GDM1 (cell line): ENCODE results near the gene RASSF10.
"Not testable (repeated sequence)": the region's sequence is repeated elsewhere in the genome, so short reads cannot be mapped to it uniquely, and the experiment has no call there.

Source experiments
- DNase-seq: peaks from one replicate; lab custom pipeline; 2025; lab: John Stamatoyannopoulos, UW

Gene RASSF10

DNA sequence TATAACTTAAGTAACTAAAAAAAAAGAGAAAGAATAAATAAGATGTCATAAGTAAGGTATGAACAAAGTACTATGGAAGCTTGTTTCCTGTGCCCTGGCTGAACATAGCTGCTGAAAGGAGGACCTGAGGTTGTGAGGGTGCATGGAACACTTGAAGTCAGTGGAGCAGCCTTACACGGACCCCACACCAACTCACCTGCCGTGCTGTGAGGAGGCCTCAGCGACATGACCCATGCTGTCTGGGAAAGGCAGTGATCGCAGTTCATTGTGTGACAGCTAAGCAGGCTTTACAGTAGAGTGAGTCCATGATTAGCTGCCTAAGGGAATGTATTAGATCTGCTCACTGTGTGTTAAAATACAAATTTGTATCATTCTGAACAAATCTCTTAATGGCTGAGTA is 17.6 kb downstream of the RASSF10 start:
- DNase-seq = no peak

DNA sequence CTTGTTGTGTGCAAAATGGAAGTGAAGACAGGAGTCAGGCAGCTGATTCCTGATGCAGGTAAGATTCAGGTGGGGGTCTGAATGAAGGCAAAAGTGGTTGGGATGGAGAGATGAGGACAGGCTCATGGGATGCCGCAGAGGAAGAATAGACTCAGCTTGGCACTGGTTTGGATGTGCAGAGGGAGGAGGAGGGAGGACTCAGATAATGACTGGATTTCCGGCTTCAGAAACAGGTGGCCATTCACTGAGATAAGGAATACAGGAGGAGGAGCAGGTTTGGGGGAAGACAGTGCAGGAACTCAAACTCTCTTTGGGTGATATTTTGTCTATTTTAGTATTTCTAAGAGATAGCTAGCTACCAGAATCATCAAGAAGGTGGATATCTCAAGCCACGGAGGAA is 19.2 kb downstream of the RASSF10 start:
- no peak for DNase-seq

DNA sequence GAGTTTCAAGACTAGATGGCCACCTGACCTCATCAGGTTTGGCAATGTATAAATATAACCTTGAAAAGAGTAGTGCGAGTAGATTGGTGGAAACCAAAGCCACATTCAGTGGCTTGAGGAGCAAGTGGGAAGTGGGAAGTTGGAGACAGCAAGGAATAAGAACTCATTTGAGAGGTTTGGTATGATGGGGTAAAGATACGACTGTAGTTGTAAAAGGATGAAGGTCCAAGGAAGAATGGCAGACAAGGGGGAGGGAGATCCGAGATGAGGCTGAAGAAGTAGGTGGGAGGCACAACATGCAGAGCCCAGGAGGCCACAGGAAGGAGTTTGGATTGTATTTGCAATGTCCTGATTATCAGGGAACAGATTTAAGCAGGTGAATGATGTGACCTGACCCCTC is 20.8 kb downstream of the RASSF10 start:
- DNase-seq = no peak

DNA sequence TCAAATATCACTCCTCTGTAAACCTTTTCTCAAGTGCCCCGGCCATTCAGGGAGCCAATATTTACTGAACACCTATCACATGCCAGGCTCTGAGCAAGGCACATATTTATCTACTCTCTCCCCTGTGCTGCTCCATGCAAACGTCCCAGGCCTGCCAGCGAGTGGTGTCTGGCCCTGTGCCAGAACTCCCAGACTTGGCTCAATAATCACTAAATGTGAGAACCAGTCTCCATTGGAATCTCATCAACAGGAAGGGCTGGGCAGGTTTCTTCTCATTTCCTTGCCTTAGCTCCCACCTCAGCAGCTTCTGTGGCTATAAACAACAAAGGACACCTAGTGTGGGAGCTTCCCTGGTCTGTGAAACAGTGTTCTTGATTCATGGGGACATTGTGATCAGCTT is 21.7 kb downstream of the RASSF10 start:
- DNase-seq = no peak

DNA sequence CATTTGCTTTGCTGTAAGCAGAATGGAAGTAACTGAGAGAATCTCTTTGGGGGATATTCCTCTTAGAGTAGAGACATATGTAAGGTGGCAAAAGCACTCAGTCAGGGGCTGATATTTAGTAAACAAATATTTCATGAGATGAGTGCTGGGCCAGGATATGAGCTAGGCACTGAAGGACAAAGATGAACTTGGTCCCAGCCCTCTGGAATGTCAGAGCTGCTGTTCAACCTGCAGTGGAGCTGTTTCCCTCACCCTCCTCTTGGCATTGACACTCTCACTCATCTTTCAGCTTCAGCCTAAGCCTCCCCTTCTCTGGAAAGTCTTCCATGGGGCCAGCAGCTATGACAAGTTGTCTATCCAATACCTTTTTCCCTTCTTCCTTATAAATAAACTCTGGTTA is 22.2 kb downstream of the RASSF10 start:
- DNase-seq = no peak

DNA sequence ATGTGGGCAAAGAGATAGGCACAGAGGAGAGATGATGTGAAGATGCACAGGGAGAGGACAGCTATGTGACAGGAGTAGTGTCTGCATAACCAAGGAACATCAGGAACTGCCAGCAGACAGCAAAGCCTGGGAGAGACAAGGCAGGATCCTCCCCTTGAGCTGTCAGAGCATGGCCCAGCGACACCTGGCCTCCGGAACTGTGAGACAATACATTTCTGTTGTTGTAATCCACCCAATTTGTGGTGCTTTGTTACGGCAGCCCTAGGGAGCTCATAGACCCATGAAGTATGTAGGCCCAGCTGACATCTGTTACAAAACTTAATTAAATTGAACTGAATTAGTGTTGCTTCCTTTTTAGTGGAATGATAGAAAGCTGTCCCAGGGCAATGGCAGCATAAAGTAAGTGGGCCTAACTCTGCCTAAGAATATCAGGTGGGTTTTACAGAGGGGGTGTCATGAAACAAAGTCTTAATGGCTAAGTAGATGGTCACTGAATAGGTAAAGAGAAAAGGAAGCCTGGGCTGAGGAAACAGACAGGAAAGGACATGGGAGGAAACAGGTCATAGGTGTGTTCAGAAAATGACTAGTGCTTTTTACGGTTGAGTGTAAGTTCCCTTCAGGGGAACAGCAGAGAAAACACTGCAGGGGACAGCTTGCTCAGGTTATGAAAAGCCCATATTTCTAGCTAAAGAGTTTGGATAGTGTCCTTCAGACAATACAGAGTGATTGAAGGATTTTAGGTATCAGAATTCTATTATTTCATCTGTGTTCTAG is 24.8 kb downstream of the RASSF10 start:
- DNase-seq = no peak

DNA sequence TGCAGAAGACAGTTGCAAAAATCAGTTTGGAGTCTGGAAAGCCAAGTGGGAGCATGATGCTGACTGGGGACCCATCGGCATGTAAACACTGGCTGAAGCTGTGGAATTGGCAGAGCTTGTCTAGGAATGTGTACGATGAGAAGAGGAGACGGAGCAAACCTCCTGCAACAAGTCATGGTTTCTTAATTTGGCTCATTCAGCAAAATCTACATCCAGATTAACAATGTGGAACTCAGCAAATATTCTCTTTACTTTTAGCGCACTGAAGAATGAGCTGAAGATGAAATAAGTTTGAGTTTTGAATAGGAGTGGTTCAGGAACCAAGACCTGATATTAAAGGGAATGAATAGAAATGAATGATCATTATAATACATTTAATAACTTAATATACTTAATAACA is 26.6 kb downstream of the RASSF10 start:
- no peak for DNase-seq

DNA sequence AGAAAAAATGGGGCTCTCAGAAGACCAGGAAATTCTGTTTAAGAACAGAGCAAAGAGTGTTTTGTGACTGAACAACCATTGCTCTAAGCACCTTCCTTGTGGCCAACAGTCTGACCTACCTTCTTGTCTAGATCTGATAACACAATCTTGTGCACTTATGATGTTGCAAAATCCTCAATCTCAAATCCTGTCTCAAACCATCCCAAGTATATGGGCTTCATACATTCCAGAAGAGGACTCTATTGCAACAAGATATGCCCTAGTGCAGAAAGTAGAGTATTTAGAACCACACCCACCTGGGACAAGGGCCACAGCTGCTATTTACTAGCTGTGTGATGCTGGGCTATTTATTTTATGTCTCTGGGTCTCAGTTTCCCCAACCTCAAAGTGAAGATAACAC is 27.1 kb downstream of the RASSF10 start:
- DNase-seq = no peak

DNA sequence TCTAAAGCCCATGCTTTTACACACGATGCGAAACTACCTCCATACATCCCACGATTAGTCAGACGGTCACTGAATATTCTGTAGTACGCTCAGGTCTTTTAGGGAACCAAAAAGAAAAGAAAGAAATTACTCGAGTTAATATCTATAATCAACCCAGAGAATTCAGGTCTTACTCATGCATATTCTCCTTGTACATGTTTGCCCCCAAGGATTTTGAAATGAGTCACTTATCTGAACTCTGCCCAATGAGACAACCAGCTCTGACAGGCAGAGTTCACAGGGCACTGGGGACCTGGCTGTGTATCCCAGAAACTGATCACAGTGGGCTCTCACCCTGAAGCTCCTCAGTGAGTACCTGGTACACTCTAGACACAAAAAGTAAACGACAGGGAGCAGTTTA is 29.2 kb downstream of the RASSF10 start:
- no peak for DNase-seq

DNA sequence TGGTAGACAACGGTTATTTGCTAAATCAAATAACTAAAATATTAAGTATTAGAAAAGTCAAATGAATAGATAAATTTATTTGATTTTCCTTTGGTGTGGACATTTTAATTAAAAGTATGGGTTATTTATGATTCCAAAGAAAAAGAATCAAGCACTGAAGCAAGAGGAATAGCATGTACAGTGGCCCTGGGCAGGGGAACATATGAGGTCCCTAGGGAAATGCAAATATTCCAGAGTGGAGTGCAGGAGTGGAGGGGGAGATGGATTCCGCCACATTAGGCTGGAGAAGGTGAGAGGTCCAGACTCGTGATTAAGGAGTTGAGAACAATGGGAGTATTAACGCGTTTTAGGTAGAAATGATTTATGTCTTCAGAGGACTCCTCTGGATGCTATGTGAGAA is 30.0 kb downstream of the RASSF10 start:
- no peak for DNase-seq

DNA sequence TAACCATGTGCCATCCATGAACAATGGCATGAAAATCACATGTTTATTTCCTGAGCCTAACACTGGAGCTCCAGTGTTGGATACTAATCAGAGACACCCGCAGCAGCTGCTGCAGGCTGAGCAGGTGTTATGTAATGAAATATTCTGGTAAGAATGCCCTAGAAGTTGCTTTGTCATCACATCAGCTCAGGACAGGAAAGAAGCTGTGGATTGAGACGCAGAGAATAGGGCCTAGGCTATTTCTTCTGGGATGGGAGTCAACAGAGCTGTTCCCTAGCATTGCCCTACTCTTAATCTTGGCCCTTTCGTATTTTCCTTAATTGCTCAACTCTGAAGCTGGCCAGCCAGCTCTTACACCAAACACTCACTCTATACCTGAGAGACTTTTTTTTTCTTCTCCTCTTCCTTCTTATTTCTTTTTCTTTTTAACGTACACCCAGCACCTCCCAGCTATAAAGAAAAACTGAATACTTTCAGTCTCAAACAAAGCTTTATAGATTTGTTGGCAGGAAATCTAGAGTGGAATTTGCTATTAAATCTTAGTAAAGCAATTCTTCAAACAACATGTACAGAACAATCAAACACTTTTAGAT is 31.9 kb downstream of the RASSF10 start:
- no peak for DNase-seq

DNA sequence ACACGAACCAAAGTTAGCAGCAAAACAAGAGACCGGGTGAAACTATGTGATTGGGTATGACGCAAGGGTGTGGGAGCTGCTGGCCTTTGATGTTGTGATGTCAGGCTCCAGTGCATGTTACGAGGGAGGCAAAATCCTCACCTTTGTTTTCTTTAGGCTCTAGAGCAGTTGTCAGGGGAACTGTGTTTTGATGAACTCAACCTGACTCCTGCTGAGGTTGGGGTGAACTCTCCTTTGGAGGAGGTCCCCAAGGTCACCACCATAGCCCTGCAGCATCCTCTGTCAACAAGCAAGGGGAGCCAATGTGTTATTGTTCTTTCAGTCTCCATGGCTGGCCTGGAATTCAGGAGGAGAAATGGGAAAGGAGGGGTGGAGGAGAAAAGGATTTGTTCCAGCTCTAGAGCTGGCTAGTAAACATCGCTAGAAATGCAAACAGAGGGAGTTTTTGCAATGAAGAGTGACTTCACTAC is 33.8 kb downstream of the RASSF10 start:
- DNase-seq = no peak

DNA sequence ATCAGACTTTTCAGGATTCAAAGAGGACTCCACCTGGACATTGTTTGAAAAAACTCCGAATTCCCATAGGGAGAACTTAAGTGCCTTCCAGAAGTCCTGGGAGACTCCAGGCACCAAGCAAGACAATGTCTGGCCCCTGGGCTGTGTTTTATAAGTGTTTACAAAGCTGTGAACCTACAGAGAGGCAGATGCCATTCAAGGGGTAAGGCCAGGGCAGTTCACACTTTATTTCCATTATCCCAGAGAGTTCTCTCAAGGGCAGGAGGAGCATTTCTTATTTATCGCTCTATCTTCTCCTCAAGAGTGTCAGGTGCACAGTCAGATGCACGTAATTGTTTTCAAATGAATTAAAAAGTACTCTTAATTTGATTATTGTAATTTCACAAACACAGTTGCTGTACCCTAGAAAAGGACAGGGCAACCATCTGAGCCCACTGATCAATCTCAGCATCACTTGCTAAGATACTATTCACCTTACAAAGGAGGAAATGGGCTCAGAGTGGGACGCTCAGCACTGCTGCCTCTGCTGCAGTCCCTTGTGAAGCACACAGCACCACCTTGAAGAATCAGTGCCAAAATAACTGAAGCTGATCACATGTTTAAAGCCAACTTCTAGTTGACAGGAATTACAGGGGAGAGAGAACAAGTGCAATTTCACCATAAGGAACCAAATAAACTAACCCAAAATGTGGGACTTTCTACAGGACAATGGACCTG is 35.0 kb downstream of the RASSF10 start:
- DNase-seq = no peak

DNA sequence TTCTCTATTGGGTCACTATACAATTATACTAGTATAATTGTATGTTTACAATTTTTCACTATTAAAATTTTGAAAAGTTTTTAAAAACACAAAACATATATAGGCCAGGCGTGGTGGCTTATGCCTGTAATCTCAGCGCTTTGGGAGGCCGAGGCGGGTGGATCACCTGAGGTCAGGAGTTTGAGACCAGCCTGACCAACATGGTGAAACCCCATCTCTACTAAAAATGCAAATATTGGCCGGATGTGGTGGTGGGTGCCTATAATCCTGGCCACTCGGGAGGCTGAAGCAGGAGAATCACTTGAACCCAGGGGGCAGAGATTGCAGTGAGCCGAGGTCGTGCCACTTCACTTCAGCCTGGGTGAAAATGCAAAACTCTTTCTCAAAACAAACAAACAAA is 36.0 kb downstream of the RASSF10 start:
- not testable (repeated sequence) for DNase-seq

DNA sequence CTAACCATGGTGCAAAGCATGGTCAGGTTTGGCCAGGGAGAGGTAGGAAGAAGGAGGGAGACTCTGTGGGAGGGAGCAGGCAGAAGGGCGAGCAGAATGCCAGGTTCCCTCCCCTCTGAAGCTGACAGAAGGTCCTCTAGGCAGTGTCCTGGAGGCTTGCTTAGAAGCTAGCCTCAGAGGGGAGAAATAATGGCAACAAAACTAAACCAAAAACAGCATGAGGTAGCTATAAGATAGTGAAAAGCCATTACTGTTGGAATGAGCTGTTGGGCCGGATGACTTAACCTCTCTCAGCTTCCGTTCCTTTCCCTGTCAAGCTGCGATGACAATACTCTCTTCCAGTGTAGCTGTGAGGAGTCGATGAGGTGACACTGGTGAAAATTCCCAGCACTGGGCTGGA is 36.6 kb downstream of the RASSF10 start:
- DNase-seq = no peak

DNA sequence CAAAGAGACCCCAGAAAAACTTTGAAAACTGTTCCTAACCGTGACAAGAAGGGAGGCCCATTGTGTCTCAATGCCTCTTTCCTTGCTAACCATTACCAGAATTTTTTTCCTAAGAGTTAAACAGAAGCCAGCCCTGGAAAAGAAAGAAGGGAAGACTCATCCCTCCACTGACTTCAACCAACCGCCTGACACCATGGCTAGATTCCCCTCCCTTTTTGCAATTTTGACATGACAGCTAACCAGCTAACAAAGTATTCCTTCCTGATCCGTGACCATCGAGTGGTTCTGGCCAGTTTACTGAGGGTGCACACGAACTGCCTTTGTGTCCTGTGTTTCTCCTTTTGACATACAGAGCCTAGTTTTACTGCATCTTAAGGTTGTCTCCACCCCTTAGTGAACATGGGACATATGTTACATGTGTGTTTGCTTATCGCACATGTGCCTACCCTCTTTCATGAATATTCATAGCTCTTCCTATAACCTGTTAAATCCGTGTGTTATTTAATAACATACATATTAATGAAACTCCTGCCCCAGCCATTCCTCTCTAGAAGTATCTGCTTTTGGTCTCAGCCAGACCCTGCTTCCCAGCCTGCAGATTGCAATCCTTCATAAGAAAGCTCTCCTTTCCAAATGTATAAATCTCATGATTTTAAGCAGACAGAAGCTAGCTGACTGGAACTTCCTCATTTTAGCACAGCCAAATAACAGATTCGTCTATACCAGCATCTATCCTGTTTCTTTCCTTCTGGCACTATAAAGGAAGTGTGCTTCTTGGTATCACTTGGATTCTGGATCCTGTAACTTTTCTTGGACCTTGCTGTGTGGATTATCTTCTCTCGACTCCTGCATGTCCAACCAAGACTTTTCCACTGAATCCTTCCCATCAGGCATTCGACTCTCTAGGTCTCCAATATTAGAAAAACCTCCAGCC is 37.8 kb downstream of the RASSF10 start:
- DNase-seq = no peak

DNA sequence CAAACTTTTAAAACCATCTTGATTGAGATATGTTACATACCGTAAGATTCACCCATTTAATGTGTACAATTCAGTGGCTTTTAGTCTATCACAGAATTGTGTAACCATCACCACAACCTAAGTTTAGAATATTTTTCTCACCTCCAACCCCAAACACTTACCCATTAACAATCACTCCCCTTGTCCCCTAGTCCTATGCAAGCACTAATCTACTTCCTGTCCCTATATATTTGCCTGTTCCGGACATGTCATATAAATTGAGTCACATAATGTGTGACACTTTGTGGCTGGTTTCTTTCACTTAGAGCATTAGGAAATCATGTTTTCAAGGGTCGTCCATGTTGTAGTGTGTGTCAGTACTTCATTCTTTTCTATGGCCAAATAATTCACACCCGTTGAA is 38.8 kb downstream of the RASSF10 start:
- no peak for DNase-seq

DNA sequence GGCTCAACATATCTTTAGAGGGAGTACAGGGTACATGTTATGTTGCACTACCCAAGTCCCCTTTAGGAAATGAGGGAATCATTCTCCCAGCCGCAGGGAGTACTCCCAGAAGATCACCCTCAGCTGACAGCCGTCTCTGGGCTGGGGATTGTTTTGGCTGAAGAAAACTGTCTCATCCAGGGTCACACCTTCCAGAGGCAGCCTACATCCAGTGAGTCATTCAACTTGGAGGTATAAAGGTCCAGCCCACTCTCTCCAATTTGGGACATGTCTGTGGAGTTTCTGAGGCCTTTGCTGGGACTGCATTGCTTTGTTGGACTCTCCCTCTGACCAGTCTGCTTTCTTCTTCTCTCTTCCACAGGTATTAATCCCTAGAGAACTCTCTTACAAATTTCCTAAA is 42.1 kb downstream of the RASSF10 start:
- DNase-seq = no peak

DNA sequence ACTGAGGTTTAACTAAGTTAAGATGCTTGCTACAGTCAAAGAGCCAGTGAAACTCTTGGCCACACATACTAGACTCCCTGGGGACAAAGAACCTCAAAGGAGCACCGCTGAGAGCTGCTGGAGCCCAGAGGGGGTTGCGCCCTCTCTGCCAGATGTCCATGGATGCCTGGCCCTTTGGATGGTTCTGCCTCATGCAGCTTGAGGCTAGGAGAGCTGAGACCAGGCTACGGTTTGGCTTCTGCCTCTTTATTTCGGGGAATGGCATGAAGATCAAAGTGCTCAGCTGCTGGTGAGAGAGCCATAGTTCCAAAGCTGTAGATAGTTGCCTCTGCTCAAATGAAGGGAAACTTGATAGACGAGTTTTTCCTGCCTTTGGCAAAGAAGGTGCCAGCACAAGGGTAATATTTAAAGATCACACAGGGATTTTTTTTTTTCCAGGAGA is 43.0 kb downstream of the RASSF10 start:
- DNase-seq = no peak

DNA sequence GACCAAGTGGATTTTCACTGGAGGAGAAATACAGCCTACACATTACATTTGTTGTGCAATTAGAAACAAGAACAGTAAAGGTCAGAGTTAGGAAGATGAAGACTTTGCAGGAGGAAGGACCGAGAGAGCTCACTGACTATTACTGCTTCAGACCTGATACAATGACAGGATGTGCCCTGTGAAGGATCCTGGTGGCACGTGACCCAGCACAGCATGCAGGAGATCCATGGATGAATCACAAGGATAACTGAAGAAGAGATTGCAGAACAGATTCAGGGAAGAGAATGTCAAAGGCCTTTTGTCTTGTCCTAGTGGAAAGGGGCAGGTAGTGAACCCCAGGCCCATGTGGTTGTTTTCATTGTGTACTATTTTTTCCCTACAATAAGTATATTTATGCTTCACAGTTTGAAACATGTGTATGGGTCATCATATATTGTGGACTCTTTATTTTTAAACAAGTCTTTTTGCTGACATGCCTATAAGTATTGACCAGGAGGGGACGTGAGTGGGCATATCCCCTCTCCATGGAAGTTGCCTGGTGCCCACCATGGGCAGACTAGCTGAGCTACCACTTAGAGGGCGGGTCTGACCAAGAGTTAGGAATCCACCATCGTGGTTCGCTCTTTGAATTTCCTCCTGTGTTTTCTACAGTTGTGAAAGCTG is 44.3 kb downstream of the RASSF10 start:
- no peak for DNase-seq

DNA sequence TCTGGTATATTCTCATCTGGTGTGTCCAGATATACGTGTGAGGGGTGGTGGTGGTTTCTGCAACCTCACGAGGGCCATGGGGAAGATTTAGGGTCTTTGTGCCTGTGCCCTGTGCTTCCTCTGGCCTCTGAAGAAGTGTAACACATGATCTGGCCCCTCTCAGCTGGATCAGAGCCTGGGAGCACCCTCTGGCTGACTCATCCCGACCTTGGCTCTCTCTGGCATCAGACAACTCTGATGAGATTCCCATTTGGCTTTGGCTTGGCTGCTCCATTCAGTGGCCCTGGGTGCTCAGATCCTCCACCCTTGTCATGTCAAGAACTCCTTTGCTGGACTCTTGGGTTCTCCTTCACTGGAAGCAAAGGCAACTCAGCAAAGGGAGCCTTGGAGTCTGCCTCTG is 45.2 kb downstream of the RASSF10 start:
- DNase-seq = no peak

DNA sequence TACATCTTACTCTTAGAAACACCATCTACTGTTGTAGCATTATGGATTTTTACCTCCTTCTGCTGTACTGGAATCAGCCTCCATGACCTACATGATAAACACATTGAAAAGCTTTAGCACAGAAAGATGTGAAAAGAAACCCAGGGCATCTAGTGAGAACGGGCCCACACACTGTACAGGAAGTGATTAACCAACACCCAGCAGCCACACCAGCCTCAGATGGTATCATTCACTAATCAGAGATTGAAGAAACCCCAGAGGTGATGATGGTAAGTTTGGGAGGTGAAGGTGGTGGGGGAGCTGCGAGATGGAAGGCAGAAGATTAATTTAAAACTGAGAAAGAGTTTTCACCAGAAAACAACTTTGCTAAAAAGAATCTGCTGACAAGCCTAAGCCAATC is 46.1 kb downstream of the RASSF10 start:
- no peak for DNase-seq
